Forelimb muscle (tissue), 1 donor: ENCODE results near the gene USP32. TPM values are rescaled to one million over a fixed set of nuclear protein-coding genes. Genes with fewer than 3 reads are reported as not detected.

ENCODE experiments used
- DNase-seq: peaks from one replicate; pipeline ENCODE4 v3.0.0-alpha.2; 2013; ENCODE audit warnings: low read depth
- polyA plus RNA-seq: library from polyadenylated mRNA; unstranded; fragments of 120-200 nt; gene quantifications from one replicate; pipeline ENCODE4 v1.2.1, GENCODE V29; 2013; ENCODE audit not compliant: insufficient read length

Gene USP32
- polyA plus RNA-seq, 1 donor: 22.7 TPM

DNA sequence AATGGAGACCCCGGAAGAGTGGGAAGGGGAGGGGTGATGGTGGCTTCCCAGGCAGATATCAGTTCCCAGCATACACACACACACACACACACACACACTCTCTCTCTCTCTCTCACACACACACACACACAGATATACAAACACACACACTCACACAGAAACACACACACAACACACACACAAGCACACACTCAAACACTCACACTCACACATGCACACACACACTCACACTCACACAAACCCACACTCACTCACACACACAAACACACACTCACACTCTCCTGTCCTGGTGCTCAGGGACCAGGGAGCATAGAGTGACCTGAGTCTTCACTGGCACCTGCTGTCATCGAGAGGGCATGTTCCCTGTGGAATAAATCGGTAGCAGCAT is 236.5 kb downstream of the USP32 start:
- no peak for DNase-seq

DNA sequence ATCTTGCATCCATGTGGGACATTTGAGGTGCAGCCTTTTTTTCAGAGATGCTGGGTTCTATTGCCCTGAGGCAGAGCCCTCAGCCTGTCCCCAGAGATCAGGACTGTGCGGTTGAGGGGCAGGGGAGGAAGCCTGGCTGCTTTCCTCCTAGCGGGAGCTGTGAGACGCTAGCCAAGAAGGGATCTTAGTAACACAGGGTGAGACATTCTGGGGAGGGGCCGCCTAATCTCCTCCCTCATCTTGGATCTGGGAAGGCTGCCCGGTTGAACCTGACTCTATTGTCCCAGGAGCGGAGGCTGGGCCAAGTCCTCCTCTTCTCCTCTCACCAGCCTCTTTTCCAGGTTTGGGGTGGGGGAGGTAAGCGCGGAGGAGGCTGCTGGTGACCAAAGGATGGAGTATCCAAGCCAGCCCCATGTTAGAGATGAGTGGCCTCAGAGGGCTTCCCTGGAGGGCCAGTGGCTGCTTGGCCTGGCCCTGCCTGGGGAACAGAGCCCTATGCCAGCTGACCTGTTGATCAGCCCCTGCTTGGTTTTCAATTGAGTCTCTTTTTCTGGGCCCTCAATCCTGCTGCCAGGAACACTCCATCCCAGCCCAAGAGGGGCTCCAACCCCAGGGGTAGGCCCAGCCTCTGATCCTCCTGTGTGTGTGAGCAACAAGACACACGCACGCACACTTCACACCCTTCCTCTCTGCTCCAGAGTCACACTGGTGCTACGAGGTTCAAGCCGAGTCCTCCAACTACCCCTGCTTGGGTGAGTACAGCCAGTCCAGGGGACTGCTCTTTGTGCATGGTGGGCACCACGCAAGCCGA is 237.1 kb downstream of the USP32 start:
- peak; percentile 49 for DNase-seq

DNA sequence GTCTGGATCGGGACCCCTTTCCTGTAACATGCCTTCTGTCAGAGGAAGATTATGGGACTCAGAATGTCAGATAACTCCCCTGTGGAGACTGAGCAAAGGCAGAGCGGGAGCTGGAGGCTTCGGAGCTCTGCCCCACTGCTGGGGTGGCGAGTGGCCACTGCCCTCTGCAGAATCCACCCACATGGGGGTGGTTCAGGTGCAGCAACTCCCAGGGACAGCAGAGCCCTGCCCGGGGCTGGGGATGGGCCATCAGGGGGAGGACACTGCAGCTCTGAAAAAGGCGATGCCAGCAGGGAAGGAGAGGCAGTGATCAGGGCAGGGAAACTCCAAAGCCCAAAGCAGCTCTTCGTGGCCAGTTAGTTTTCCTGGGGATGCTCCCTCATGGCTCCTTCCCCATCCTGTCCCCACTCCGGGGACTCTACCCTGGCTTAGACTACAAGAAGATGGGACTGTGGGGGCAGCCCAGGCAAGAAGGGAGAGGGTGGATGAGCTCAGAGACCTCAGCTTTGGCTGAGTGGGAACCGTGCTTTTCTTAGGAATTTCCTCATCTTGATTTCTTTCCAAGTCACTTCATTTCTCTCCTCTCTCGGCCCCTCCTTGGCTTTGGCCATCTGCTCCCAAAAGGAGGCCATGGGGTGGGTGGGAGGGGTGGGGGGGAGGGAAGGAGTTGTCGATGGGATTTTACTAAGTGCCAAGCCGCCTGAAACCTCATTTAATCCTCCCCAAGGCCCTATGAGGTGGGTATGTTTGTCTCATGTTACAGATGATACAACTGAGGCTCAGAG is 238.1 kb downstream of the USP32 start:
- no peak for DNase-seq

DNA sequence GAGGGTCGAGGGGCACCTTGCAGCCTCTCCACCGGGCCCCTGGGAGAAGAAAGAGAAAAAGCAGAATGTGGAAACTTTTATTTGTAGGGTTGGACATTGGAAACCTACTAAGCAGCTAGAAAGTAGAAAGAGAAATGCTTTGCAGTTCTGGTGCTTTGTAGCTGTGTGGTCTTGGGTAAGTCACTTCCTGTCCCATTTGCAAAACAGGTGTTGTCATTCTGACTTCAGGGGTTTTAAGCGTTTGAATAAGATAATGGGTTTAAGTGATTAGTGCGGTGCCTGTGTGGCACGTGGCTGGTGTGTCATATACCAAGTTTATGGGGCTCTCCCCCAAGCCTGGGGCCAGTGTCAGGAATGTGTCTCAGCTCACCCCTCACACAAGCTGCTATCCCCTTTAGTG is 240.6 kb downstream of the USP32 start:
- DNase-seq: no peak

DNA sequence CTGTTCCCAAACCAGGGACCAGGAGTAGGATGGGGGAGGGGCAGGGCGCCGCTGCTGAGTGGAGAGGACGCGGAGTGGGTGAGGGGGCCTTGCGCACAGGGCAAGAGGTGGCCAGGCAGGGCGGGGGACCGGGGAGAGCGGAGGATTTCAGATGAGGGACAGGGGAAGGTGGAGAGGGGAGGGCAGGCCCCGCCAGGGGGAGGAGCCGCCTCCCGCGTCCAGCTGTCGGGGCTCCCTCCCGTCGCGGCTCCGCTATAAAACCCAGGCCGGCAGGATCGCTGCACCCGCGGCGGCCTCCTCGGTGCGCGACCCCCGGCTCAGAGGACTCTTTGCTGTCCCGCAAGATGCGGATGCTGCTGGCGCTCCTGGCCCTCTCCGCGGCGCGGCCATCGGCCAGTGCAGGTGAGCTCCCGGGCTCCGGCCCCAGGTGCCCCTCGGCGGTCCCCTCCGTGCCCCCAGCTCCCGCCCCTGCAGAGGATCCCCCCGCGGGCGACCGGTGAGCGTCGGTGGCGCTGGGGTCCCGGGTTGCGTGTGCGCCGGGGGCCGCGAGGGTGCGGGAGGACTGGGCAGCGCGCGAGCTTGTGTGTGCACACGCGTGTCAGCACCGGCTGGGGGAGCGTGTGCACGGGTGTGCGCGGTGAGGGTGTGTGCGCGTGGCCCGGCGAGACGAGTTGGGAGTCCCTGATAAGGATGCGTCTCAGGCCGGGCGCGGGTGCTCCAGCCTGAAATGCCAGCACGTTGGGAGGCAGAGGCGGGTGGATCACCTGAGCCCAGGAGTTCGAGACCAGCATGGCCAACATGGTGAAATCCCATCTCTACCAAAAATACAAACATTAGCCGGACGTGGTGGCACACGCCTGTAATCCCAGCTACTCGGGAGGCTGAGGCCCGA is 242.0 kb downstream of the USP32 start, which contains the start of gene CA4:
Gene CA4 (plus strand): TSS at position 283 of the 892 bp plus-strand sequence. CDS start 62 bp downstream, at position 345.
- no peak for DNase-seq

DNA sequence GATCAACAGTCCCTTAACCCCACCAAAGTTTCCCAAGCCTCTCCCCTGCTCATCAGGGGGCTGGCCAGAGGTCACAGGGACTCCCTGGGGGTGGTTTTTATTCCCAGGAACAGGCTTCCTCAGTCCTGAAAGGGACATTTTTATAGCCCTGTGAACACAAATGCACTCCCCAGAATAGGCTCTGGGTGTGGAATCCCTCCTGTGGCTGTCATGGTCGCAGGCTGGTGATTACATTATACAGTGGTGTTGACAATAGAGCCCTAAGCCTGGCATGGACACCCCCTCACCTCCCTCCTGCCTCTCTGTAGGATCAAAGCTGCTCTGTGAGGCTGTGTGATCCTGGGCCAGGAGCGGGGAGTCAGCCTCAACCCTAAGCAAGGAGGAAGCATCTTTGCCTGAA is 243.6 kb downstream of the USP32 start:
- DNase-seq: no peak

DNA sequence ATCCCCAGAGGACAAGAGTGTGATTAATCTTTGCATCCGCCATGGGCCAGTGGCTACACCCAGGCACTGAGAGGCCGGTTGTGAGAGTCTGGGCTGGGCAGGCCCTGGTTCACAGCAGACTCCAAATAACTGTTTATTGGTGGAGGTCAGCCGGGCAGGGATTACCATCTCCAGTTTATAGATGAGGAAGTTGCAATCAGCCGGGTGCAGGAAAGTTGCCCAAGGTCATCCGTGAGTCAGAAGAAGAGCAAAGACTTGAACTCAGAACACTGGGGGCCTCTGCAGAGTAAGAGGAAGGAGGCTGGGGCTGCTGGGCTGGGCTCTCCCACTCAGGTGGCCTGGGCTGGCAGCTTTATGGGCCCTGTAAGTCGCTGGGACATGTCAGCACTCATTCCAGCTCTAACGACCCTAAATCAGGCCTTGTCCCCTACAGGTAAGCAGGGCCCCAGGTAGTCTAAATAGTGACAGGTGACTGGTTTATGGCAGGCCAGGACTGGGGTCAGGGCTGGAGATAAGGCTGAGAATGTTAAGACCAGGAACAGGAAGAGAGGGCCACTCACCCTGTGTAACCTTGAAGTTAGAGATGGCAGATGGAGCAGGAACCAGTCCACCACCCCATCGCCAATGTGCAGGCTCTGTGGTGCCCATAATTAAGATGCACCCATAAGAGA is 244.2 kb downstream of the USP32 start:
- DNase-seq: no peak

DNA sequence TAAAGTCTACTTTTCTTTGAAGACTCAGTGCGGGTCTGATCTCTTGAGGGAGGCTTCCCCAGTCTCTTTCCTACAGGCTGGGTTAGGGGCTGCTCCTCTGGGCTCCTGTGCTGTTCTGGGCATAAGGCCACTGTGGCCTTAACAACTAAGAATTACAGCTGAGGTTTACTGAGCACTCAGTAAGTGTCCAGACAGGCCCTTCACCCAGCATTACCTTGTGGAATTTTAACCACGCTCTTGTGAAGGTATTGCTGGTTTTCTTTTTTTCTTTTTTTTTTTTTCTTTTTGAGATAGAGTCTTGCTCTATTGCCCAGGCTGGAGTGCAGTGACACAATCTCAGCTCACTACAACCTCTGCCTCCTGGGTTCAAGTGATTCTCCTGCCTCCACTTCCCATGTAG is 245.7 kb downstream of the USP32 start:
- no peak for DNase-seq

DNA sequence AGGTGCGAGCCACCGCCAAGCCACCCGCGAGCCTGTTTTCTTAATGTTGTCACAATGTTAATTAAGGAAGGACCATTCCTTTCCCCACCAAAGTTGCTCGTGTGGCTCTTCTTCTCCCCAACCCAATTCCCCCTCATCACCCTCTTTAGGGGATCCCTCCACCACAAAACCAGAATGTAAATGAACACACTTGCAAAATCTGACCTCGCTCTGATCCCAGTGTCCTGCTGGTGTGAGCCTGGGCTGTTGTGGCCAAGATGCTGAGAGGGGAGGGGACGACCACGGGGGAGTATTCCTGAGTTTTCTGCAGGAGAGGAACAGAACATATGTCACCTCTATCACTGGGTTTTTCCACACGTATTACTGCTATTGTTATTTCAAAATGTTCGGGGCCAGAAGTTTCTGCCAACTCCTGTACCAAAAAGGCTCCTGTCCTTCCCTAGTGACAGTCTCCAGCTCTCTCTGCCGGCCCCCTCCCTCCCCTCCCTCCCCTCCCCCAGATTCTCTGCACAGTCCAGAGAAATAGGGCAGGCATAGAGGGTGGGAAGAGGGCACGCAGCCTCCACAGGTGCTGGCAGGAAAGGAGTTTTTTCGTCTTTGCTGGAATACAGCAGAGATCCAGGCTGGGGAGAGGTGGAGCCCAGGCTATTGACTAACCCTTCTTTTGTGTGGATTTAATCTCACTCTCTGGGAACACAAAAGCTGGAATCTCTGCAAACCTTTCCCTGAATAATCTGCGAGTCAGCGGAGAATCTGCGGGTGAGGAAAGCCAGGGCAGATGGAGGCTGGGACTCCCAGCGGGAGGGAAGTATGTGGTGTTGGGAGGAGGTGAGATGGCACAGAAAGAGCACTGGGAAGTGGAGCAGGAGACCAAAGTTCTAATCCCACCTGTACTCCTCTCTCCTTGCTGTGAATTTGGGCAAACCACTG is 246.7 kb downstream of the USP32 start:
- no peak for DNase-seq

DNA sequence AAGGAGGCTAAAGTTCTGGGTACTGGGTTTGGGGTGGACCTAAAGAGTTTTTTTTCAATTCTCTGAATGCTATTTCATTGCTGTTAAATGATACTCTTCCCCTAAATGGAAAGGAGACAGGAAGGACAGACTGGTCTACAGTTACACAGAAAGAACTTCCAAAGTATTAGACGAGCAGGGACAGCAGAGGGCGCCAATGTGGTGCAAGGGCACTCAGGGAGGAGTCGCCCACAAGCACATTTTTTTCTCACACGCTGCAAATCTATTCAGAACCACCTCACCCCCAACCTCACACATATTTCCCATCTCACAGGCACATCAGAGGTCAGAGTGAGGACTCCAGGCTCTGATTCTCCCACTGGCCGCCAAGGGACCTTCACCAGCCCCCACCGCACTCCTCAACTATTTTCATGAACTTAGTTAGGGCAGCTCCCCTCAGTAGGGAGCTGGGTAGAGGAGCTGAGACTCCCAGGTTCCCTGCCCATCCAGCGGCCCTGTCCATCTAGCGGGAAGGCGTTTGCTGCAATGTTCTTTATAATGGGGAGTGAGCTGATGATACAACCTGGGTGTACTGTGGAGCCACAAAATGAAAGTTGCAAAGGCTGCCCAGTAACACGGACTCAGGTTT is 248.9 kb downstream of the USP32 start:
- DNase-seq: no peak

DNA sequence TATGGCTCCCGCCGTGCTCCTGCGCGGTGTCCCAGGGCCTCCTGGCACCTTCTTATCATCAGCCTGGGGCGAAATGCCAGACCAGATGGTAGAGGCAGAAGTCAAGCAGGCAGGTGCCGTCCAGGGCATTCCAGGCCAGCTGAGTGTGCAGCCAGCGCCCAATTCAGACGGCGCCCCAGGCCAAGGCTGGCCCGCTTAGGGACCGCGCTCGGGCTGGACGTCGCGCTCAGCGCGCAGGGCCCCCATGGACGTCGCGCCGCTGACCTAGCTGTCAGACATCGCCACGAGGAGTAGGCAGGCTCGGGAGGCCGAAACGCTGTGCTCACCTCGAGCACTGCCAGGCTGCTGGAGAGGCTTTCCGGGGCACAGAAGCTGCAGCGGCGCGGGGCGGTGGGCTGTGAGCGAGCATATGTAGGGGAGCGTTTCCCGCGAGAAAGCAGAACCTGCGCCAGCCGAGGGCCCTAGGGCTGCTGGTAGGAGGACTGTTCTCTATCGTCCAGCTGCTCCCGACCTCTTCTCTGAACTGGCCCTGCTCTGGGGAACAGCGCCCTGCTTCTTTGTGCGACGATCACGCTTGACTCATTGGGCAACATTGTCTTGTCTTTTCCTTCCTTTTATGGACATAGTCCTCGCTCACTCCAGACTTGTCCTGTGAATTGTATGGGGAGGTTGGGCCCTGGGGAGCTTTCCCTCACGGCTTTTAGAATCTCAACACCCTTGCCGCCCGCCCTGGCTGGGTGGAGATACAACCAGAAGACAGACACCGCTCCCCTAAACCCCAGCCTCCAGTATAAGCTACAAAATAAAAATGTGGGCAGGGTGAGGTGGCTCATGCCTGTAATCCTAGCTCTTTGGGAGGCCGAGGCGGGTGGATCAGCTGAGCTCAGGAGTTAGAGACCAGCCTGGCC is 250.6 kb downstream of the USP32 start:
- DNase-seq: no peak

DNA sequence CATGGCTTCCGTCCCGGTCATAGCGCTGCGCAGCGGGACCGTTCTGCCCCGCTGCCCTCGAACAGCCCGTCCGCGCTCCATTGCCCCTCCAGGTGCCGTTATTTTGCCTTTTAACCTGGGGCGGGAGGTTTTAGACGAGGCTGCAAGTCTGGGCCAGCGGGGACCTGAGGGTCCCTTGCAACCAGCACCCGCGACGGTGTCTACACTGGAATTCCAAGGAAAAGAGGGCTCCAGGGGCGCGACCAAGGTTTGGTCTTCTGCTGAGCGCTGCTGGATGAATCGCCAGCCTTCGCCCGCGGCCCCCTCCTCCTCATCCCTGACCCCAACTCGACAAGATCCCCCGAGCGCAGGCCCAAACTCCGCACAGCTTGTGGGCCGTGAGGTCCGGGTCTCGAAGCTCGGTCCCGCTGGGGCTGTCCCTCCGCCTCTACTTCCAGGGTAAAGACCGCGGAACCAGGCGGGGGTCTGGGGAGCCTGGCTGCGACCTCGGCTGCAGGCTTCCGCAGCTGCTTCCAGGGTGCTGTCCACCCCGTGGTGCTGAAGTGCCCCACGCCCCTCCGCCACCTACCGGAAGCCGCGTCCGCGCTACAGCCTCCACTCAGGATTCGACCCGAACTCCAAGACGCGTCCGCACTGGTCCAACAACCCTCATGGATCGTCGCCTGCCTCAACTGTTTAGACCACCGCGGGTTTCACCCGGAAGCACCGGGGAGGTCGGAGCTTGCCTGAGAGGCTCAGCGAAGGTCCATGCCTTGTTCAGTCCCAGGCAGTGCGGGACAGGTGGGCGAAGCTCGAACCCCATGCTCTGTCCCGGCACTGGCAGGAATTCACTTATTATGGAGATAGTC is 252.3 kb downstream of the USP32 start:
- DNase-seq: no peak

DNA sequence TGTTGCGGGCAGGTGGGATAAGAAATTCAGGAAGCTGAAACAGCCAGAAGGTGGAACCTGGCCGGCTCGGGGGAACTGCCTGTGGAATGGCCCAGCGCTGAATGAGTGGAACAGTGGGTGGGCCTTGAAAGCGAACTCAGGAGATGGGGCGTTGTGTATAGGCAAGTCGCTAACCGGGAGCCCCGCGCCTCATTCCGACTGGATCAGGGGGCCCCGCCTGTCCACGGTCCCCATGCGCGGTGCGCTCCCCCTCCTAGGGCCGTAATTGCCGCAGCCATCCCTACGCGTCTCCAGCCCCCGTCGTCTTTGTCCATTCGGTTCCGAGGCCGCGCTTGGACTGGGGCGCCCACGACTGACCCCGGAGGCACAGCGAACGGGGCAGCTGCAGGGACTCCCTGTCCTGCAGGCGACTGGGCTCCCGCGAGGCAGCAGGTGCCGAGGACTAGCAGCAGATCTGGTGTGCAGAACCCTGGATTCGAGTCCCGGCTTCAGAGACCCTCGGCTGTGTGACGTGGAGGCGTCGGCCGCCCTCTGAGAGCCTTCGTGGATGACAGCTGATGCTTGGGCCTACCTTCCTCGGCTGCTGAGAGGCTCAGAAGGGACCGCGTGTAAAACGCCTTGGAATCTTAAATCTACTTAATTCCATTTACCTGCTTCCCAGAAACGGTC is 253.0 kb downstream of the USP32 start:
- no peak for DNase-seq

DNA sequence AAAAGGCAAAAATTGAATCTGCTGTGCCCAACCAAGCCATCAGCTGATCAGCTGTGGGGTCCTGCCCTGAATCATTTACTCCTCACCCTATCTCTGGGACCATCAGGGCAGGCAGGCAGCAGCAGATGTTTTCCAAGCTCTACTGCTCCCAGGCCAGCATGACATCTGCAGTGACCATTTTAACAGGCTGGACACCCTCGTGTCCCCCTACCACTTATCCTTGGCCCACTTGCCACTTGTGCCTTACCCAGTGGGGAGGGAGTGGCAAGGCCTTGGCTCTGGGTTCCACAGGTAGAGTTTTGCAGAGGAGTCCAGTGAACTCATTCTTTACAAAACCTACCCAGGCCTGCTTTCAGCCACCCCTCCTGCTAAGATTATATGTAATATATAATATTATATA is 254.2 kb downstream of the USP32 start:
- DNase-seq: no peak

DNA sequence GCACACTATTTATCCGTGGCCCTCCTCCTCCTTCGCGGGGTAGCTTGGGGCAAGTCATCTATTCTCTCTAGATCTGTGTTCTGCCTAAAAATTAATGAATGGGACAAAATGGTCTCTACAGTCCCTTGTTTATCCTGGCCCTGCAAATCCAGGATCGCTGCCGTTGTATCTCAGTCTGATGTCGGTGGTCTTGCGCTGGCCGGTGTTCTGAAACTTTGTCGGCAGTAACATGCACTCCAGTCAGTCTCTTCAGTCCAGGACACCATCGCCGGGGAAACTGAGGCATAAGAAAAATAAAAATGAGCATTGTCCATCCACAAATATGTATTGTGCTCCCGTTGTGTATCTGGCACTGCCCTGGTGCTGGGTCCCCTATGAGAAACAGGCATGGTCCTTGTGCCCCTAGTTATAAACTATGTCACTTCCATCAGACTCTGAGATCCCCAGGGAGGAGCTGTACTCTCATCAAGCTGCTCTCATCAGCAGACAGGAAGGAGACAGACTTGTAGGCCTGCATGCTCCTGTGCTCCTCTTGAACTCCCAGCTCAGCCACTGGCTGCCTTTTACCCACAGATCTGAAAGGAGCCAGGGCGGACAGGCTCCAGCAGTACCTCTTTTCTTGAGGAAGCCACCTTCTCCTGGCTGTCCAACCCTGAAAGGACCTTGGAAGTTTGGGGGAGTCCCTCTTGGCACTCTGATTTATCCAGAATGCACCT is 255.8 kb downstream of the USP32 start:
- DNase-seq: no peak

DNA sequence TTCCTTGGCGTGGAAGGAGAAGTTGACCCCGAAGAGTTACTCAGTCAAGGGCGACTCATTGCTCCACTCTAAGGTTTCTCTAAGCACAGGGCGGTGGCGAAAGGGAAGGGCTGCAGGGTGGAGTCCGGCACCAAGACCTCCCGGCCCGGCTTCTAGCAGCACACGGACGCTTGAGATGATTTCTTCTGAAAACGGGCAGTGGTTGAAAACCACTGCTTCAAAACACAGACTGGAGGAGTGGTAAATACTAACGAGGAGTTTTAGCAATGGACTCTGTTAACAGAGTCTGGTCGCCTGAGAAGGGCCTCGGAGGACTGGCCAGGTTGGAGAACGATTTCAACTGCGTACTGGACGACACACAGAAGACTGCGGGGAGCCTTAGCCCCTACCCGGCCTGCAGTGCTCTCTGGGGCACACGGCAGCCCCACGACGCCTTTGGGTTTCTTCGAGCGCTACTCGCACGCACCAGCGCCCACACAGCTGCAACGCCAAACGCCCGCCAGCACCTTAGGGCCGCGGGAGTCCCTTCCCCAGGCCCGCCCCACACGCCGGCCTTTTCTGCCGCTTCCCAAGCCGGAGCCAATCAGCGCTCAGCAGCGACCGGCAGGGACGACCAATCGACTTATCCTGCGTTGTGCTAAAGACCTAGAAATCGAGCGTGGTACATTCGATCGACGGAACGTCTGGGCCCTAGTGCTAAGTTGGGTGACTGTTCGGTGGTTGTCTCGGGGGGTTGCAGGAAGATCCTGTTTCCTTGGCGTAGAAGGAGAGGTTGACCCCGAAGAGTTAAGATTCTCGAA is 256.6 kb downstream of the USP32 start:
- DNase-seq: peak; percentile 44
